GM13976 (cell line): Measurements from ENCODE around the gene SLC49A3.
"Not testable (repeated sequence)": the region's sequence is repeated elsewhere in the genome, so short reads cannot be mapped to it uniquely, and the experiment has no call there.

ENCODE experiments used
- DNase-seq: peaks from one replicate; pipeline ENCODE4 v3.0.0; 2012; ENCODE audit warnings: low spot score
- CTCF ChIP-seq: IDR thresholded peaks from 2 replicates; pipeline ENCODE4 v1.5.1; 2012; ENCODE audit warnings: borderline replicate concordance, mild to moderate bottlenecking; ENCODE audit not compliant: insufficient read depth; ENCODE audit errors: extremely low read depth, missing control alignments, control extremely low read depth
- in situ Hi-C: fragments of 300-500 bp; cut with MboI; formaldehyde crosslinking; loops from one replicate; pipeline ENCODE4 v1.12.0; 2022; ENCODE audit warnings: low sequenced_read_pairs, mixed read lengths, inconsistent platforms; ENCODE audit not compliant: unreplicated experiment

The SLC49A3 gene

GRCh38 chr4:699816-700580 lies 11.0 kb upstream of the SLC49A3 start:
- in situ Hi-C loops: no loop called here
- no peak for DNase-seq
- no peak for TF ChIP-seq CTCF

GRCh38 chr4:694341-694940 lies 5.5 kb upstream of the SLC49A3 start:
- in situ Hi-C loops, DNase-seq: not testable (repeated sequence)

GRCh38 chr4:692771-693554 lies 4.0 kb upstream of the SLC49A3 start:
- in situ Hi-C loops: no loop called here
- TF ChIP-seq CTCF: no peak
- DNase-seq: no peak

GRCh38 chr4:689723-690122 lies 772 bp upstream of the SLC49A3 start:
- TF ChIP-seq CTCF: no peak
- no peak for DNase-seq
- in situ Hi-C loops: no loop called here

DNA sequence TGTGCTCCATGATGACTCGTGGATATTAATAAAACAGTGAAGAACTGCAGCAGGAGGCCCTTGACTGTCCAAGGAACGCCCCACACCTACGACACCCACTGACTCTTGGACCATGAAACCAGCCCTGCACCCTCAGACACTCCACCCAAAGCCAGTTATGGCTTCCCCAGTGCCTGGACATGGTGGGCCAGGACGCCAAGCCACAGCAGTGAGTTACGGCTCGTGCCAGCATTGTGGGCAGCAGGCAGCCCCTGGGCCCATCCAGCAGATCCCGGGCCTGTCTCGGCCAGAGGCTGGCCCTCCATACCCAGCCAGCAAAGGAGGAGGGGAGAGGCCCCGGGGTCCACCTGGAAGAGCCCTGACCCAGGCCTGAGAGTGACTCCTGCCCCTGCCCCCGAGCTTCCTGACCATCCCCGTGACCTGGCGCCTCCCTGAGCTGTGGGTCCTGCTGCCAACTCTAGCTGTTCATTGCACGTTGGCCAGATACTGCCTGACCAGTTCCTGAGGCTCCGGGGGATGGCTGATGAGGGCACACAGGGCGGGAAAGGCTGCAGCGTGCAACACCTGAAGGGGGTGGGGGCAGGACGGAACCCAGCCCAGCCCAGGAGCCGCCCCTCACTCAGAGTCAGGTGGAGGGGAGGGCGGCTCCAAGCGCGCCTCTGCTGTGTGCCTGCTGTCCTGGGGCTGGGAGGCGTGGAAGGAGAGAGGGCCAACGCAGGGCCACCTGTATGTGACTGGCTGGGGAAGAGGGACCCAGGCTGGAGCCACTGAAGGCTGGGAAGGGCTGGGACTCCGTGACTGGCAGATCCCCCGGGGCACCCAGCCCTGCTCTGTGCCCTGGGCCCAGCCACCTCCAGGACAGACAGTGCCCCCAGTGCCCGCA lies 739 bp downstream of the SLC49A3 start:
- no peak for DNase-seq
- no peak for TF ChIP-seq CTCF
- in situ Hi-C loops: no loop called here

- DNase-seq: no peak
- in situ Hi-C loops: no loop called here
- no peak for TF ChIP-seq CTCF
Measured at GRCh38 chr4:687048-687970, 1.6 kb downstream of the SLC49A3 start.
